COLO668 (cell line): ENCODE results near the gene KHDRBS2.

Experiments used
- DNase-seq: peaks from one replicate; lab custom pipeline; 2025; ENCODE audit not compliant: unreplicated experiment; lab: John Stamatoyannopoulos, UW

Gene KHDRBS2

GRCh38 chr6:62192593-62192992 is 93.4 kb downstream of the KHDRBS2 start:
- no peak for DNase-seq

GRCh38 chr6:62175195-62175594 is 110.8 kb downstream of the KHDRBS2 start:
- DNase-seq, result no peak

GRCh38 chr6:62174548-62174947 is 111.5 kb downstream of the KHDRBS2 start:
- DNase-seq, result no peak

DNA sequence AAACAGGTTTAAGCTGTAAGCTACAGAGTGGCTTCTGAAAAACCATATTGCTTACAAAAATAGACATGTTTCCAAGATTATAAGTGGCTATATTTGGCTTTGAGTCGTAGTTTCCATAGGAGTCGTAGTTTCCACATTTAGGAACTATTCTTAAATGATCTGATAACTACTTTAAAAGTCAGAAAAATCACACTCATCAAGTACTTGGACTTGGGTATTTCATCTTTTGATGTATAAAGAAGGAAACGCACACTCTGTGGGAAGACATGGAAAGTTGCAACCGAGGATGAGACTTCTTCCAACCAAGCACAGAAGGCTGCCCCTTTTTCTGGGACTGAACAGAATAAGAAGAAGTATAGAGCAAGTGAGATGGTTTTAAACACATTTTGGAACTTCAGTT is 118.3 kb downstream of the KHDRBS2 start:
- no peak for DNase-seq

DNA sequence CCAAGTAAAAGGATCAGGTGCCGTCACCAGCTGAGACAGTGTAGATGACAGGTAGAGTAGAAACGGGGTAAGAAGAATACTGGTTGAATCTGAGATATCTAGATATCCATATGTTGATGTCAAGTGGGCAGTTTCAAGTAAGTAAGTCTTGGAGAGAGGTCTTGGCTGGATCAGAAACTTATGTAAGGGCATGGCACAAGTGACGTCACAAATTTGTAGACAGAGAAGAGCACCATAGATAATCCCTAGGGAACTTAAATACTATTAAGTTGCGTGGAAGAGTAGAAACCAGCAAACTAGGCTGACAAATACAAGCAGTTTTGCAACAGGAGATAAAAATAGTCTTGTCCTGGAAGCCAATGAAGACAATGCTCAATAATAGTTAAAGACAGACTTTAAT is 123.2 kb downstream of the KHDRBS2 start:
- no peak for DNase-seq

- DNase-seq, result no peak
Measured at GRCh38 chr6:62152796-62153195, 133.2 kb downstream of the KHDRBS2 start.

- peak; percentile 3 for DNase-seq
Measured at GRCh38 chr6:62150048-62150663, 135.9 kb downstream of the KHDRBS2 start.

DNA sequence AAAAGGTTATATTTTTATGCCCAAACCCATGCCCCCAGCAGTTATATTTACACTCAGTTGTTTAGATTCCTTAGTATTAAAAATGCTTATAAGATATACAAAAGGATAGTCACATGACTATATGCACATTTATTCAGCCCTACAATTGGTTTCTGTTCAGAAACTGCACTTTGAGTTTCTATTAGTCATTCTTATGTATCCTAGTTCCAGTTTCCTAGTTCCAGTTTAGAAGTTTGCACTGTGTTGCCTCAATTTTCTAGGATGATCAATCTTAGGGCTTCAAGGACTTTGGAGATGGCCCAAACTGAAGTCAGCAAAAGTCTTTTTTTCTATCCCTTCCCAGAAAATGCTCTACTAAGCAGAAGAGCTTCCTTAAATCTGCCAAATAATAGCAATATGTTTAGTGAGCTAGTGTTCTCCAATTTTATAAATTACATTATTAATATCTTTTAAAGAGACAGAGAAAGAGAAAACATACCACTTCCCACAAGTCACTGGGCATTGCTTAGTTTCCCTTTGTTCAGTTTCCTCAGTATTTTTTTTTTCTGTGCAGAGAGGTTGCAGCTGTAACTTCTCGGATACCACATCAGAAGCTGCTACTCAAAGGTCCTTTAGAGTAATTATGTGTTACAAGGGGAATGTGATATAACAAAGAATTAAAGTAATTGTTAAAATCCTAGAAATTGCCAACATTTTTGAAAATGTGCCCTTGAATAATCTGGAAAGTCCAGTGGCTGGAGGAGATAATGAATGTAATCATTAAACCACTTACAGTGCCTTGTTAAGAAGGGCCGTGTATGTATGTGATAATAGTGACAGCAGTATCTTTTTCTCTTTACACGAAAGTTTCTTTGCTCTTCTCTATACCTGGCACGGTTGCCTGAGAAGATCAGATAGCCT is 138.8 kb downstream of the KHDRBS2 start:
- DNase-seq, result no peak

GRCh38 chr6:62129127-62129526 is 156.9 kb downstream of the KHDRBS2 start:
- no peak for DNase-seq

- DNase-seq, result no peak
Measured at GRCh38 chr6:62119401-62119800, 166.6 kb downstream of the KHDRBS2 start.

- DNase-seq, result no peak
Measured at GRCh38 chr6:62103186-62103859, 182.7 kb downstream of the KHDRBS2 start.

- no peak for DNase-seq
Measured at GRCh38 chr6:62102387-62102786, 183.6 kb downstream of the KHDRBS2 start.

DNA sequence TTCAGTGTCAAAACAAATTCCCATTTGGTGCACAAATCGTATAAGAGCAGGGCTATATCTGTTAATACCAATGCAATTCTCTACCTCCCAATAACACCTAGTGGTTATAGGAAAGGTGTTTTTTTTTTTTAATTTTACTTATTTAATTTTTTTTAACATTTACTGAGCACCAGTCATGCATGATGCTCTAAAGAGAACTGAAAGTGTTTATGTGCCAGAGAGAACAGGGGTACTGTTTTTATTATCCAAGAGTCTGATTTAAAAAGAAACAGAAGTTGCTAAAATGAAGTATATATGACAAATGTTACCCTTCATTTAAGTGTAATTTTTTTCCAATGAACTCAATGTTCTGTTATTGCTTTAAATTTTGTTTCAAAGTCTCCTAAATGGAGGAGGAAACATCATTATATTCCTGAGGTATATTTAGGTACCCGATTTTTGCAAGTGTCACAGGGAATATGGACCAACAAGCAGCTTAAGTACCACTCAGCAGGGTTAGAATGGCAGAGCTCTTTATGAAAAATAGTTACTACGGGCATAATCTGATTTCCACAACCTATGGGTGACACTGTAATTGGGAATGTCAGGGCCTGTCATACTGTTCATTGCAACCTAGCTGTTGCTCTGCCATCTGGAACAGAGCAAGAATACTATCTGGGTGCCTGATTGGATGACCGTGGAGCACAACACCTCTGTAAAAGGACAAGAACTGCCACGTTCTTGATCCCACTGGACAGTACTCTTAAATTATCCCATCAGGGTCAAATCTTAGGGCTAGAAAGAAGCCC is 195.4 kb downstream of the KHDRBS2 start:
- no peak for DNase-seq

DNA sequence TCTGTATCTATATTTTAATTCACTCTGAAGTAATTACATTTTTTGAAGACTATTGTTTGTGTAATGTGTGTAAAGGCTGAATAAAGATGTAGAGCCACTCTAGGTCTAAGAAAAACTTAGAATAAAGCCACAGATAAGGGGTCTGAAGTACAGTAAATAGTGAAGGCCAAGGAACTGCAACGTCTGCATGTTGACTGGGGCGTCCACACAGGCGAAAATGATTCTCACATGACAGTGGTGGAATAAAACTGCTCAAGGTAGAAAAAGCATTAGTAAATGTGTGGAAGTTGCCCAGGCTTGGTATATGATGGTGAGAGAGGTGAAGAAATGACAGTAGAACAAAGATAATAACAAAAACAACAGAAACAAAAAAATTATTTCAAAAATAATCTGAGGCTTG is 196.2 kb downstream of the KHDRBS2 start:
- no peak for DNase-seq

GRCh38 chr6:62086047-62086446 is 200.0 kb downstream of the KHDRBS2 start:
- no peak for DNase-seq

- no peak for DNase-seq
Measured at GRCh38 chr6:62075869-62076268, 210.2 kb downstream of the KHDRBS2 start.

GRCh38 chr6:62059901-62060300 is 226.1 kb downstream of the KHDRBS2 start:
- no peak for DNase-seq

DNA sequence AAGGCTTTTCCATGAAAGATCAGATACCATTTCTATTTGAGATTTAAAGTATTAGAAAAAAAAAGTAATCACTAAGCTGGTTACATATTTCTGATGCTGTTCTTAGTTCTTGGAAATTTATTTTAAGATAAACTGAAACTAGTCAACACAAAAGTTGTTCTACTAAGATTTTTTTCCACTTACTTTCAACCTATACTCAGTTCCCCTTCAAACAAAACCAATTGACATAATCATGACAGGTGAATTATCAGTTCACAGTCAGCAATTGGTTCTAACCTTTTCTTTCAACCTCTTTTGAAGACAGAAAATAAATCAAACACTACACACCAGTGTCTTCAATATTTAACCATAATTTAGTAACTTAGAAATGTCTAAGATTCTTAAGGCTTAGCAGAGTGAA is 228.7 kb downstream of the KHDRBS2 start:
- DNase-seq, result no peak

DNA sequence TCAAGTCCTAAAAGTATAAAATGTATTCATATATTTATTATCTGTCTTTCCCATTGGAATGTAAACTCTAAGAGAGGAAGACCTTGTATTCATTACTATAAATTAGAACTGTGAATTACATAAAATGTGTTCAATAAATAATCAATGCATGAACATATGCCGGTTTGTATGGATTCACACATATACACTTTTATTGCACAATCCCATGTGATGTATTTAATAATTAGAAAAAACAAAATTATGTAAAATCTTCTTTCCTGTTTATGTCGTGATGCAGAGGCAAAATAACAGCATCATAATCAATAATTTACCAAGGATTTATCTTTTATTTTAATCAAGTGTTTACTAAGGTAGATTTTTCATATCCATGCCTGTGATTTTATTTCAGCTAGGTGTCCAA is 240.5 kb downstream of the KHDRBS2 start:
- no peak for DNase-seq

DNA sequence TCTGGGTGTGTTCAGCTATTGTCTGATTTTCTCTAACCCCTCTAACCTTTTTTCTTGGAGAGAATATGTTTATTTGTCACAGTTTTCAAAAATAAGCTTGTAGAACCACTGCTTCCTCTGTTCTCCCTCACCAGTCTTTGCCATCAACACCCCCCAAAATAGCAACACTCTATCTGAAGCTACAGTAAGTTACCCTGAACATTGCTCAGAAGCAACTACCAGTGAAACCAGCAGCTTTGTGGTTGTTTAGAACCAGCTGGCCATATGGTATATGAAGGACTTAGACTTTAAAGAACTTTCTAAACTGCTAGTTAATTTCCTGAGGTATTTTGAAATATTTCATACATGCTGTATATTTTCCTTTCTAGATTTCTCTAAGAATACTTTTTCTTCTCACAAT is 242.9 kb downstream of the KHDRBS2 start:
- no peak for DNase-seq

GRCh38 chr6:62042429-62042828 is 243.6 kb downstream of the KHDRBS2 start:
- no peak for DNase-seq
